SU-DHL-6 (cell line): Measurements from ENCODE around the gene CCND1.

Source experiments
- H2AFZ ChIP-seq: fragments of 200-600 bp; sonication (generic); 2 replicates; pipeline ENCODE4 v1.6.1; 2014; ENCODE audit warnings: low read depth, mild to moderate bottlenecking, moderate library complexity, mixed read lengths, antibody characterized with exemption, low read length; ENCODE audit not compliant: severe bottlenecking
- H3F3A ChIP-seq: fragments of 200-600 bp; shearing (Covaris generic); 2 replicates; pipeline ENCODE4 v1.6.0; 2016; ENCODE audit warnings: antibody characterized with exemption, mild to moderate bottlenecking; ENCODE audit not compliant: insufficient read depth
- H3K27ac ChIP-seq: fragments of 200-600 bp; sonication (generic); 2 replicates; pipeline ENCODE4 v1.5.1; 2016; ENCODE audit warnings: low read depth, mild to moderate bottlenecking, low read length, moderate library complexity, mixed read lengths
- H3K27me3 ChIP-seq: fragments of 200-600 bp; sonication (generic), shearing (Covaris generic); 2 replicates; pipeline ENCODE4 v1.6.0; 2014; ENCODE audit warnings: mild to moderate bottlenecking, low read length
- H3K36me3 ChIP-seq: fragments of 200-600 bp; sonication (generic); 2 replicates; pipeline ENCODE4 v1.6.1; 2014; ENCODE audit warnings: mild to moderate bottlenecking, low read length, mixed read lengths
- H3K4me2 ChIP-seq: fragments of 300-600, 200-600 bp; shearing (Covaris generic), sonication (generic); 2 replicates; pipeline ENCODE4 v1.6.0; 2014; ENCODE audit warnings: low read length, low read depth, mild to moderate bottlenecking; ENCODE audit not compliant: poor library complexity, severe bottlenecking
- H3K4me3 ChIP-seq: fragments of 200-600 bp; sonication (generic); 2 replicates; pipeline ENCODE4 v1.5.1; 2014; ENCODE audit warnings: antibody characterized with exemption, low read length, mild to moderate bottlenecking, mixed read lengths; ENCODE audit not compliant: insufficient read depth, poor library complexity, severe bottlenecking
- H3K79me2 ChIP-seq: fragments of 200-600 bp; sonication (generic); 2 replicates; pipeline ENCODE4 v1.6.1; 2014; ENCODE audit warnings: mild to moderate bottlenecking, low read length, moderate library complexity; ENCODE audit not compliant: insufficient read depth
- H3K9ac ChIP-seq: fragments of 200-600 bp; sonication (generic); 2 replicates; pipeline ENCODE4 v1.7.0; 2014; ENCODE audit warnings: mild to moderate bottlenecking, low read length
- H3K9me2 ChIP-seq: fragments of 200-600 bp; sonication (generic); replicated peaks from 2 replicates; pipeline ENCODE4 v1.6.1; 2014; ENCODE audit warnings: low read length; ENCODE audit not compliant: insufficient read depth
- H3K9me3 ChIP-seq: fragments of 200-600 bp; sonication (generic); 2 replicates; pipeline ENCODE4 v1.6.1; 2014; ENCODE audit warnings: low read length, mixed read lengths; ENCODE audit not compliant: insufficient read depth
- H4K20me1 ChIP-seq: fragments of 200-600 bp; sonication (generic); 2 replicates; pipeline ENCODE4 v1.6.1; 2014; ENCODE audit warnings: low read depth, mild to moderate bottlenecking, antibody characterized with exemption, low read length, moderate library complexity, mixed read lengths
- EZH2phosphoT487 ChIP-seq: fragments of 200-600 bp; sonication (generic), shearing (Covaris generic); conservative IDR thresholded peaks from 2 replicates; pipeline ENCODE4 v1.6.1; 2018; ENCODE audit warnings: mild to moderate bottlenecking, antibody characterized with exemption, low read length, moderate library complexity, mixed read lengths
- TF ChIP-seq, protein P1 (sequence below): fragments of 200-600 bp; sonication (generic); IDR thresholded peaks from one replicate; pipeline ENCODE4 v1.5.1; 2017; ENCODE audit warnings: antibody characterized with exemption, mild to moderate bottlenecking, low read length, moderate library complexity; ENCODE audit not compliant: insufficient read depth, poor library complexity, severe bottlenecking

Gene CCND1

DNA sequence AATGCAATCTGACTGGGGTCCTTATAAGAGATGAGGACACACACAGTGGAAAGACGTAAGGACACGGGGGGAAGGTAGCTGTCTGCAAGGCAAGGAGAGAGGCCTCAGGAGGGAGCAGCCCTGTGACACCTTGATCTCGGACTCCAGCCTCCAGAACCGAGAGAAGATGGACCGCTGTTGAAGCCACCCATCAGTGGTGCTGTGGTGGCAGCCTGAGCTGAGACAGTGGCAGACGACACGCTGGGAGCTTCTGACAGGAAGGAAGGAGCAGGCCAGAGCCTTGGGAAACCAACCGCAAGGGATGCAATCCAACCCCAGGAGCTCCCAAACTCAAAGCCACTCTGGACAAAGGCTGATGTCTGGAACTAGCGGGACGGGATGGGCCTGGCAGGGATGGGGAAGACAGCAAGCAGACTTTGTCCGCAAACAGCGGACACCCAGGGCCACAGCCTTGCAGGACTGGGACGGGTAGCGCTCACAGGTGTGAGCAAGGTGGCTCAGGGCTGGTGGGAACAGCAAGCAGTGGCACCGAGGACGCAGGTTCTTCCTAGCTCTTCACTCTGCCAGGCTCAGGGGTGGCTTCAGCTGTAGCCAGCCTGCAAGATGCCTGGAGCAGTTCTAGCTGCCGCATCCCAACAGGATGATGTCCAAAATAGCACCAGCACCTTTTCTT, 23.3 kb downstream of the CCND1 start:
- Histone ChIP-seq H3K4me2 (no peak overlapping the region), H2AFZ (no peak overlapping the region), H3K9me2 (no peaks in the 10 kb centered on the region), H3K79me2 (no peaks in the 10 kb centered on the region), H3K4me3 (no peak overlapping the region), H3K27ac (no peak overlapping the region), H3K36me3 (no peaks in the 10 kb centered on the region), H3K9me3 (no peaks in the 10 kb centered on the region), H3K9ac (no peak overlapping the region), H3F3A (no peaks in the 10 kb centered on the region), H3K27me3 (no peaks in the 10 kb centered on the region), H4K20me1 (no peaks in the 10 kb centered on the region)
- TF ChIP-seq, protein P1, sequence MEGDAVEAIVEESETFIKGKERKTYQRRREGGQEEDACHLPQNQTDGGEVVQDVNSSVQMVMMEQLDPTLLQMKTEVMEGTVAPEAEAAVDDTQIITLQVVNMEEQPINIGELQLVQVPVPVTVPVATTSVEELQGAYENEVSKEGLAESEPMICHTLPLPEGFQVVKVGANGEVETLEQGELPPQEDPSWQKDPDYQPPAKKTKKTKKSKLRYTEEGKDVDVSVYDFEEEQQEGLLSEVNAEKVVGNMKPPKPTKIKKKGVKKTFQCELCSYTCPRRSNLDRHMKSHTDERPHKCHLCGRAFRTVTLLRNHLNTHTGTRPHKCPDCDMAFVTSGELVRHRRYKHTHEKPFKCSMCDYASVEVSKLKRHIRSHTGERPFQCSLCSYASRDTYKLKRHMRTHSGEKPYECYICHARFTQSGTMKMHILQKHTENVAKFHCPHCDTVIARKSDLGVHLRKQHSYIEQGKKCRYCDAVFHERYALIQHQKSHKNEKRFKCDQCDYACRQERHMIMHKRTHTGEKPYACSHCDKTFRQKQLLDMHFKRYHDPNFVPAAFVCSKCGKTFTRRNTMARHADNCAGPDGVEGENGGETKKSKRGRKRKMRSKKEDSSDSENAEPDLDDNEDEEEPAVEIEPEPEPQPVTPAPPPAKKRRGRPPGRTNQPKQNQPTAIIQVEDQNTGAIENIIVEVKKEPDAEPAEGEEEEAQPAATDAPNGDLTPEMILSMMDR: no peak
- no peak for TF ChIP-seq EZH2phosphoT487

DNA sequence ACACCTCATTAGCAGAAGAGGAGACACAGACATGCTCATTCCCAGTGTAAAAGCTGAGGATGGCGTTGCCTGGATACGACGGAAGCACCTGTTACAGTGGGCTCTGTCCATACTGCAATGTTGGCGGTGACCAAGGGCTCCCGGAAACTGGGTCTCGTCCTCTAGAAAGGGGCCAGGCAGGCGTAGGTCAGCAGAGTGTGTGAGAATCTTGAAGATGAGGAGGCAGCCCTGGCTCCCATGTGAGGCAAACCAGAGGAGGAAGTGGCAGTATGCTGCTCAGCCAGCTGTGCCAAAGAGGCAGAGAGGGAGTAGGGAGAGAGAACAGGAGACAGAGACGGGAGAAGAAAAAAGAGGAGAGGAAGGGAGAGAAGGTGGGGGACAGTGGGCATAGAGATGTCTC, 23.9 kb downstream of the CCND1 start:
- TF ChIP-seq, protein P1: no peak
- no peak for TF ChIP-seq EZH2phosphoT487
- no peaks in the 10 kb centered on the region for H3K79me2 ChIP-seq
- H3K9me3 ChIP-seq: no peaks in the 10 kb centered on the region
- no peaks in the 10 kb centered on the region for H3F3A ChIP-seq
- H3K9me2 ChIP-seq: no peaks in the 10 kb centered on the region
- H3K9ac ChIP-seq: no peak overlapping the region
- H2AFZ ChIP-seq: no peak overlapping the region
- H3K36me3 ChIP-seq: no peaks in the 10 kb centered on the region
- no peak overlapping the region for H3K27ac ChIP-seq
- no peaks in the 10 kb centered on the region for H3K27me3 ChIP-seq
- H4K20me1 ChIP-seq: no peaks in the 10 kb centered on the region
- no peak overlapping the region for H3K4me2 ChIP-seq
- H3K4me3 ChIP-seq: no peak overlapping the region

DNA sequence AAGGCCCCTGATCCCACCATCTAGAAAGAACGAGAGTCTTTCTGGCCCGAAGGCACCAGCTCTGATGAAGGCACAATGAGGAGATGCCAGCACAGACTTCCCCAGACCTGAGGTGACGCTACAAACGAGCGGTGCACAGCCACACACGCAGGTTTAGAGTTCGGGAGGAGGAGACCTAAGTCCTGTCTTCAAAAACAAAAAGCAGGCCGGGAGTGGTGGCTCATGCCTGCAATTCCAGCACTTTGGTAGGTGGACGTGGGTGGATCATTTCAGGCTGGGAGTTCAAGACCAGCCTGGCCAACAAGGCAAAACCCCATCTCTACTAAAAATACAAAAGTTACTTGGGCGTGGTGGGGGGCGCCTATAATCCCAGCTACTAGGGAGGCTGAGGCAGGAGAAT, 24.7 kb downstream of the CCND1 start:
- Histone ChIP-seq H3K9me3 (no peaks in the 10 kb centered on the region), H3K9me2 (no peaks in the 10 kb centered on the region), H3F3A (no peaks in the 10 kb centered on the region), H3K4me3 (no peak overlapping the region), H3K79me2 (no peaks in the 10 kb centered on the region), H4K20me1 (no peaks in the 10 kb centered on the region), H3K4me2 (no peak overlapping the region), H3K9ac (no peak overlapping the region), H3K27ac (no peak overlapping the region), H3K27me3 (no peaks in the 10 kb centered on the region), H2AFZ (no peak overlapping the region), H3K36me3 (no peaks in the 10 kb centered on the region)
- no peak for TF ChIP-seq EZH2phosphoT487
- TF ChIP-seq, protein P1: no peak
